Subcutaneous abdominal adipose tissue (tissue), 5 donors: ENCODE results near the gene SNRPF.

Source experiments
- H3K27ac ChIP-seq: one replicate; pipeline ENCODE4 v1.7.0; 2013; ENCODE audit warnings: low read depth, mild to moderate bottlenecking, inconsistent platforms, low read length, moderate library complexity
- H3K27me3 ChIP-seq, 5 donors: one replicate each; pipeline ENCODE4 v1.7.0; 2013; ENCODE audit warnings: low read length in 5 of 5, inconsistent platforms in 1 of 5; ENCODE audit not compliant: control insufficient read depth in 5 of 5, insufficient read depth in 4 of 5
- H3K36me3 ChIP-seq, 5 donors: one replicate each; pipeline ENCODE4 v1.7.0; 2013; ENCODE audit warnings: low read length in 5 of 5; ENCODE audit not compliant: control insufficient read depth in 5 of 5, insufficient read depth in 5 of 5
- H3K4me1 ChIP-seq, 5 donors: one replicate each; pipeline ENCODE4 v1.7.0; 2013; ENCODE audit warnings: low read length in 5 of 5, mild to moderate bottlenecking in 3 of 5, moderate library complexity in 1 of 5; ENCODE audit not compliant: control insufficient read depth in 5 of 5, insufficient read depth in 5 of 5
- H3K4me3 ChIP-seq, 5 donors: one replicate each; pipeline ENCODE4 v1.7.0; 2013; ENCODE audit warnings: low read length in 5 of 5, low read depth in 1 of 5
- H3K9ac ChIP-seq, 5 donors: one replicate each; pipeline ENCODE4 v1.7.0; 2013; ENCODE audit warnings: low read length in 5 of 5, mild to moderate bottlenecking in 4 of 5, moderate library complexity in 3 of 5
- H3K9me3 ChIP-seq, 5 donors: one replicate each; pipeline ENCODE4 v1.7.0; 2013; ENCODE audit warnings: low read length in 5 of 5; ENCODE audit not compliant: control insufficient read depth in 5 of 5
- donor health status: healthy.
- donor health status: healthy.
- donor health status: healthy.
- donor health status: healthy.
- donor health status: healthy.

The SNRPF gene

GRCh38 chr12:95882080-95882479, 23.3 kb downstream of the SNRPF start:
- Histone ChIP-seq H3K4me3 (no peak overlapping the region), H3K9me3 (peaks cover 0 to 7% (median 4%) of the 10 kb centered on the region in 5 donors), H3K27me3 (no peaks in the 10 kb centered on the region), H3K27ac (no peak overlapping the region), H3K9ac (no peak overlapping the region), H3K36me3 (no peaks in the 10 kb centered on the region), H3K4me1 (peaks cover 0 to 3% (median 0%) of the 10 kb centered on the region in 5 donors)

GRCh38 chr12:95882873-95883272, 24.1 kb downstream of the SNRPF start:
- H3K4me3 ChIP-seq: no peak overlapping the region
- peaks cover 0 to 7% (median 4%) of the 10 kb centered on the region in 5 donors for H3K9me3 ChIP-seq
- H3K36me3 ChIP-seq: no peaks in the 10 kb centered on the region
- H3K27ac ChIP-seq: no peak overlapping the region
- peaks cover 0 to 3% (median 0%) of the 10 kb centered on the region in 5 donors for H3K4me1 ChIP-seq
- no peaks in the 10 kb centered on the region for H3K27me3 ChIP-seq
- H3K9ac ChIP-seq: no peak overlapping the region

GRCh38 chr12:95884998-95885397, 26.2 kb downstream of the SNRPF start:
- no peak overlapping the region for H3K9ac ChIP-seq
- H3K27ac ChIP-seq: no peak overlapping the region

GRCh38 chr12:95887311-95887710, 28.6 kb downstream of the SNRPF start:
- no peak overlapping the region for H3K4me3 ChIP-seq
- peaks cover 0 to 7% (median 4%) of the 10 kb centered on the region in 5 donors for H3K9me3 ChIP-seq
- no peaks in the 10 kb centered on the region for H3K36me3 ChIP-seq
- H3K9ac ChIP-seq: no peak overlapping the region
- H3K27ac ChIP-seq: no peak overlapping the region
- H3K4me1 ChIP-seq: peaks cover 0 to 3% (median 0%) of the 10 kb centered on the region in 5 donors
- H3K27me3 ChIP-seq: no peaks in the 10 kb centered on the region

More at GRCh38 chr12:95884998-95885397, 26.2 kb downstream of the SNRPF start:
- Histone ChIP-seq H3K4me1 (peaks cover 0 to 3% (median 0%) of the 10 kb centered on the region in 5 donors), H3K9me3 (peaks cover 0 to 7% (median 4%) of the 10 kb centered on the region in 5 donors), H3K36me3 (no peaks in the 10 kb centered on the region), H3K4me3 (no peak overlapping the region), H3K27me3 (no peaks in the 10 kb centered on the region)

GRCh38 chr12:95890958-95891357, 32.2 kb downstream of the SNRPF start:
- no peak overlapping the region for H3K9ac ChIP-seq
- H3K36me3 ChIP-seq: no peaks in the 10 kb centered on the region
- H3K9me3 ChIP-seq: no peaks in the 10 kb centered on the region
- no peak overlapping the region for H3K27ac ChIP-seq
- no peak overlapping the region for H3K4me3 ChIP-seq
- H3K4me1 ChIP-seq: no peaks in the 10 kb centered on the region
- no peaks in the 10 kb centered on the region for H3K27me3 ChIP-seq

GRCh38 chr12:95896846-95897245, 38.1 kb downstream of the SNRPF start:
- no peaks in the 10 kb centered on the region for H3K27me3 ChIP-seq
- no peaks in the 10 kb centered on the region for H3K4me1 ChIP-seq
- no peaks in the 10 kb centered on the region for H3K9me3 ChIP-seq
- no peak overlapping the region for H3K4me3 ChIP-seq
- no peak overlapping the region for H3K27ac ChIP-seq
- no peak overlapping the region for H3K9ac ChIP-seq
- no peaks in the 10 kb centered on the region for H3K36me3 ChIP-seq

- Histone ChIP-seq H3K4me3 (no peak overlapping the region), H3K27ac (no peak overlapping the region), H3K36me3 (no peaks in the 10 kb centered on the region), H3K9me3 (peaks cover 0 to under 1% (median 0%) of the 10 kb centered on the region in 5 donors), H3K9ac (no peak overlapping the region), H3K4me1 (no peaks in the 10 kb centered on the region), H3K27me3 (no peaks in the 10 kb centered on the region)
These were observed 39.3 kb downstream of the SNRPF start for GRCh38 chr12:95898081-95898480.

- H3K27me3 ChIP-seq: no peaks in the 10 kb centered on the region
- H3K9me3 ChIP-seq: peaks cover 0 to under 1% (median 0%) of the 10 kb centered on the region in 5 donors
- H3K9ac ChIP-seq: no peak overlapping the region
- H3K36me3 ChIP-seq: no peaks in the 10 kb centered on the region
- no peak overlapping the region for H3K4me3 ChIP-seq
- H3K4me1 ChIP-seq: no peaks in the 10 kb centered on the region
- H3K27ac ChIP-seq: no peak overlapping the region
These were observed 49.8 kb downstream of the SNRPF start for GRCh38 chr12:95908573-95908972.

- no peaks in the 10 kb centered on the region for H3K9me3 ChIP-seq
- no peak overlapping the region for H3K9ac ChIP-seq
- no peaks in the 10 kb centered on the region for H3K27me3 ChIP-seq
- no peaks in the 10 kb centered on the region for H3K36me3 ChIP-seq
- H3K4me3 ChIP-seq: no peak overlapping the region
- no peak overlapping the region for H3K27ac ChIP-seq
- H3K4me1 ChIP-seq: no peaks in the 10 kb centered on the region
These were observed 51.1 kb downstream of the SNRPF start for GRCh38 chr12:95909871-95910270.
